ENCODE data around the gene WDR20. TPM values are rescaled to one million over a fixed set of nuclear protein-coding genes. Genes with fewer than 3 reads are reported as not detected.
"Not testable (repeated sequence)": the region's sequence is repeated elsewhere in the genome, so short reads cannot be mapped to it uniquely, and the experiment has no call there.

Gene WDR20
- total RNA-seq, 1 donor, result 15.6 TPM

- H3K4me2 ChIP-seq (ENCODE audit: insufficient read depth, low read length), result peak overlapping the region; percentile 82
- H3K36me3 ChIP-seq (ENCODE audit: insufficient read depth, low read length), result peaks cover 27% of the 10 kb centered on the region
- H3K9me3 ChIP-seq (ENCODE audit: low read depth, low read length), result no peaks in the 10 kb centered on the region
- no peaks in the 10 kb centered on the region for H3K27me3 ChIP-seq (ENCODE audit: insufficient read depth, low read length)
- peaks cover 89% of the 10 kb centered on the region for H3K79me2 ChIP-seq (ENCODE audit: insufficient read depth, low read length)
- TF ChIP-seq CTCF (IDR thresholded peaks at IDR 0.05; ENCODE audit: extremely low read depth, low read depth, low read length), result no peak
- H2AFZ ChIP-seq (ENCODE audit: low read length), result no peak overlapping the region
- H3K4me1 ChIP-seq (ENCODE audit: insufficient read depth, low read length), result peaks cover 49% of the 10 kb centered on the region
- no peaks in the 10 kb centered on the region for H4K20me1 ChIP-seq (ENCODE audit: insufficient read depth, low read length)
- no peak overlapping the region for H3K4me3 ChIP-seq (ENCODE audit: insufficient read depth, low read length)
- peak overlapping the region; percentile 96 for H3K27ac ChIP-seq (ENCODE audit: low read depth, low read length)
- DNase-seq (ENCODE audit: insufficient read length, low spot score, missing footprints), result no peak
Measured at GRCh38 chr14:102241147-102241546, 101.5 kb downstream of the WDR20 start.

GRCh38 chr14:102243795-102244194 is 104.1 kb downstream of the WDR20 start:
- Histone ChIP-seq H3K4me1 (ENCODE audit: insufficient read depth, low read length) (peaks cover 28% of the 10 kb centered on the region), H3K36me3 (ENCODE audit: insufficient read depth, low read length) (peaks cover 18% of the 10 kb centered on the region)
- H3K27me3 ChIP-seq (ENCODE audit: insufficient read depth, low read length), result not testable (repeated sequence)

GRCh38 chr14:102246071-102246470 is 106.4 kb downstream of the WDR20 start:
- no peak for TF ChIP-seq CTCF (IDR thresholded peaks at IDR 0.05; ENCODE audit: extremely low read depth, low read depth, low read length)
- H4K20me1 ChIP-seq (ENCODE audit: insufficient read depth, low read length), result no peaks in the 10 kb centered on the region
- H3K36me3 ChIP-seq (ENCODE audit: insufficient read depth, low read length), result peaks cover 38% of the 10 kb centered on the region

More at GRCh38 chr14:102243795-102244194, 104.1 kb downstream of the WDR20 start:
- H2AFZ ChIP-seq (ENCODE audit: low read length); DNase-seq (ENCODE audit: insufficient read length, low spot score, missing footprints); H3K4me2 ChIP-seq (ENCODE audit: insufficient read depth, low read length); H3K4me3 ChIP-seq (ENCODE audit: insufficient read depth, low read length); H4K20me1 ChIP-seq (ENCODE audit: insufficient read depth, low read length); H3K27ac ChIP-seq (ENCODE audit: low read depth, low read length); H3K9me3 ChIP-seq (ENCODE audit: low read depth, low read length): not testable (repeated sequence)
- peaks cover 85% of the 10 kb centered on the region for H3K79me2 ChIP-seq (ENCODE audit: insufficient read depth, low read length)

GRCh38 chr14:102248121-102248520 is 108.4 kb downstream of the WDR20 start:
- H4K20me1 ChIP-seq (ENCODE audit: insufficient read depth, low read length), result no peaks in the 10 kb centered on the region
- peaks cover 7% of the 10 kb centered on the region for H3K4me1 ChIP-seq (ENCODE audit: insufficient read depth, low read length)
- H2AFZ ChIP-seq (ENCODE audit: low read length), result no peak overlapping the region
- no peaks in the 10 kb centered on the region for H3K27me3 ChIP-seq (ENCODE audit: insufficient read depth, low read length)
- H3K4me3 ChIP-seq (ENCODE audit: insufficient read depth, low read length), result no peak overlapping the region
- TF ChIP-seq CTCF (IDR thresholded peaks at IDR 0.05; ENCODE audit: extremely low read depth, low read depth, low read length), result no peak
- H3K9me3 ChIP-seq (ENCODE audit: low read depth, low read length), result no peaks in the 10 kb centered on the region
- peaks cover 41% of the 10 kb centered on the region for H3K36me3 ChIP-seq (ENCODE audit: insufficient read depth, low read length)
- H3K79me2 ChIP-seq (ENCODE audit: insufficient read depth, low read length), result peaks cover 45% of the 10 kb centered on the region
- H3K27ac ChIP-seq (ENCODE audit: low read depth, low read length), result no peak overlapping the region
- H3K4me2 ChIP-seq (ENCODE audit: insufficient read depth, low read length), result no peak overlapping the region
- DNase-seq (ENCODE audit: insufficient read length, low spot score, missing footprints), result no peak

More at GRCh38 chr14:102246071-102246470, 106.4 kb downstream of the WDR20 start:
- Histone ChIP-seq H3K27me3 (ENCODE audit: insufficient read depth, low read length) (no peaks in the 10 kb centered on the region), H3K4me2 (ENCODE audit: insufficient read depth, low read length) (peak overlapping the region; percentile 36), H3K4me1 (ENCODE audit: insufficient read depth, low read length) (peaks cover 12% of the 10 kb centered on the region), H2AFZ (ENCODE audit: low read length) (no peak overlapping the region), H3K9me3 (ENCODE audit: low read depth, low read length) (no peaks in the 10 kb centered on the region), H3K27ac (ENCODE audit: low read depth, low read length) (peak overlapping the region; percentile 51), H3K4me3 (ENCODE audit: insufficient read depth, low read length) (no peak overlapping the region), H3K79me2 (ENCODE audit: insufficient read depth, low read length) (peaks cover 65% of the 10 kb centered on the region)
- DNase-seq (ENCODE audit: insufficient read length, low spot score, missing footprints), result no peak

All from osteoblast (primary cell).